Keratinocyte (primary cell): ENCODE data around the gene KLK1. TPM values are rescaled to one million over a fixed set of nuclear protein-coding genes. Genes with fewer than 3 reads are reported as not detected.

ENCODE experiments used
- DNase-seq: peaks from one replicate; pipeline ENCODE4 v3.0.0-alpha.2; 2011; ENCODE audit warnings: low read depth, missing footprints, low spot score
- FAIRE-seq: peaks from 2 replicates; lab custom pipeline; 2011; peaks lifted over from hg19 to GRCh38; lab: Jason Lieb, UNC
- H2AFZ ChIP-seq: 2 replicates; pipeline ENCODE4 v1.6.0; 2012; ENCODE audit warnings: low read length, control low read depth, inconsistent platforms; ENCODE audit not compliant: control insufficient read depth
- H3K27ac ChIP-seq: 2 replicates; pipeline ENCODE4 v1.5.1; 2011; ENCODE audit warnings: low read length; ENCODE audit not compliant: control insufficient read depth, insufficient read depth
- H3K27me3 ChIP-seq: 3 replicates; pipeline ENCODE4 v1.6.0; 2011; ENCODE audit warnings: low read length; ENCODE audit not compliant: control insufficient read depth, insufficient read depth; ENCODE audit errors: extremely low read depth
- H3K36me3 ChIP-seq, 2 experiments: 2 replicates in 1 of 2; 3 replicates in 1 of 2; pipeline ENCODE4 v1.5.1; 2011; ENCODE audit warnings: low read length in 2 of 2, mild to moderate bottlenecking in 1 of 2; ENCODE audit not compliant: control insufficient read depth in 2 of 2, insufficient read depth in 2 of 2; ENCODE audit errors: extremely low read depth in 1 of 2
- H3K4me1 ChIP-seq: 3 replicates; pipeline ENCODE4 v1.5.1; 2011; ENCODE audit warnings: low read length; ENCODE audit not compliant: control insufficient read depth, insufficient read depth; ENCODE audit errors: extremely low read depth
- H3K4me2 ChIP-seq: 3 replicates; pipeline ENCODE4 v1.6.0; 2011; ENCODE audit warnings: low read depth, low read length; ENCODE audit not compliant: control insufficient read depth, insufficient read depth; ENCODE audit errors: extremely low read depth
- H3K4me3 ChIP-seq, 3 experiments: fragments of 200-600 bp in 1 of 3; sonication (generic) in 1 of 3; 2 replicates in 2 of 3; 3 replicates in 1 of 3; pipeline ENCODE4 v1.5.1; 2011 to 2016; ENCODE audit warnings: low read length in 3 of 3, mild to moderate bottlenecking in 3 of 3, control low read depth in 2 of 3, inconsistent platforms in 1 of 3, low read depth in 1 of 3, mixed read lengths in 1 of 3, mixed run types in 1 of 3, moderate library complexity in 1 of 3; ENCODE audit not compliant: control insufficient read depth in 2 of 3, insufficient read depth in 2 of 3; ENCODE audit errors: extremely low read depth in 1 of 3
- H3K79me2 ChIP-seq: 2 replicates; pipeline ENCODE4 v1.6.0; 2012; ENCODE audit warnings: low read length; ENCODE audit not compliant: control insufficient read depth, insufficient read depth
- H3K9ac ChIP-seq: 3 replicates; pipeline ENCODE4 v1.6.0; 2011; ENCODE audit warnings: low read length; ENCODE audit not compliant: control insufficient read depth, insufficient read depth; ENCODE audit errors: extremely low read depth
- H3K9me1 ChIP-seq: 3 replicates; pipeline ENCODE4 v1.6.0; 2011; ENCODE audit warnings: low read length; ENCODE audit not compliant: control insufficient read depth, insufficient read depth; ENCODE audit errors: extremely low read depth
- H3K9me3 ChIP-seq: 2 replicates; pipeline ENCODE4 v1.5.1; 2012; ENCODE audit warnings: low read depth, low read length; ENCODE audit not compliant: control insufficient read depth
- H4K20me1 ChIP-seq: 3 replicates; pipeline ENCODE4 v1.6.0; 2011; ENCODE audit warnings: low read length; ENCODE audit not compliant: control insufficient read depth, insufficient read depth; ENCODE audit errors: extremely low read depth
- CTCF ChIP-seq, 3 experiments: IDR thresholded peaks in 1 of 3; conservative IDR thresholded peaks in 1 of 3; optimal IDR thresholded peaks in 1 of 3; 2 replicates in 2 of 3; 3 replicates in 1 of 3; pipeline versions ENCODE3 to v1.5.1; 2011; ENCODE audit warnings: low read length in 3 of 3, mild to moderate bottlenecking in 3 of 3, moderate library complexity in 2 of 3, control low read depth in 1 of 3, inconsistent platforms in 1 of 3; ENCODE audit not compliant: insufficient read depth in 2 of 3; ENCODE audit errors: extremely low read depth in 1 of 3
- EZH2 ChIP-seq: IDR thresholded peaks from one replicate; pipeline ENCODE4 v1.6.1; 2012; ENCODE audit warnings: inconsistent platforms, mild to moderate bottlenecking, low read length, moderate library complexity
- dilution Hi-C: fragments of 300-500 bp; cut with MboI; formaldehyde crosslinking; loops from one replicate; pipeline ENCODE4 v1.7.0; 2020; ENCODE audit warnings: low sequenced_read_pairs; ENCODE audit not compliant: extremely low pct_ligation_motif_present
- polyA plus RNA-seq, 5 experiments: library from polyadenylated mRNA; depleted of rRNA in 3 of 5; stranded (reverse) in 3 of 5; stranded (forward) in 1 of 5; unstranded in 1 of 5; fragments of >200 nt; gene quantifications; 1 replicate in 1 of 5; 2 replicates in 3 of 5; 3 replicates in 1 of 5; pipeline versions ENCODE4 v1.2.1 to v1.2.3, GENCODE V29; 2011 to 2012; ENCODE audit warnings: missing spikeins in 2 of 5, low read depth in 1 of 5, low replicate concordance in 1 of 5

KLK1 gene
- polyA plus RNA-seq, 1 donor (not counting 4 experiments of a cell fraction or from before 2014, with no cell fraction given) = 0.31 TPM

GRCh38 chr19:50801107-50801506, 22.5 kb downstream of the KLK1 start:
- H3K4me2 ChIP-seq = no peak overlapping the region
- FAIRE-seq (no peak), DNase-seq (no peak)
- no peaks in the 10 kb centered on the region for H3K27me3 ChIP-seq
- H3K79me2 ChIP-seq = peaks cover 57% of the 10 kb centered on the region
- no peaks in the 10 kb centered on the region for H3K9me1 ChIP-seq
- TF ChIP-seq CTCF (optimal IDR thresholded peaks at IDR 0.05 in 1 of 3, IDR thresholded peaks at IDR 0.05 in 1 of 3, conservative IDR thresholded peaks at IDR 0.05 in 1 of 3; ENCODE audit: extremely low read depth in 1 of 3, insufficient read depth in 2 of 3, low read length in 3 of 3) = no peak
- no peaks in the 10 kb centered on the region for H3K9me3 ChIP-seq
- no peak overlapping the region for H2AFZ ChIP-seq
- peaks cover 40% of the 10 kb centered on the region for H4K20me1 ChIP-seq
- H3K27ac ChIP-seq = no peak overlapping the region
- no peak overlapping the region for H3K4me3 ChIP-seq
- peaks cover 23 to 50% of the 10 kb centered on the region in 2 experiments for H3K36me3 ChIP-seq
- H3K4me1 ChIP-seq = peaks cover 19% of the 10 kb centered on the region
- dilution Hi-C loops = no loop called here
- no peak overlapping the region for H3K9ac ChIP-seq

- H3K9ac ChIP-seq = no peak overlapping the region
- no peak overlapping the region for H3K4me3 ChIP-seq
- H3K36me3 ChIP-seq = peaks cover 26 to 50% of the 10 kb centered on the region in 2 experiments
- TF ChIP-seq EZH2 (no peak), CTCF (optimal IDR thresholded peaks at IDR 0.05 in 1 of 3, IDR thresholded peaks at IDR 0.05 in 1 of 3, conservative IDR thresholded peaks at IDR 0.05 in 1 of 3; ENCODE audit: extremely low read depth in 1 of 3, insufficient read depth in 2 of 3, low read length in 3 of 3) (no peak)
- DNase-seq (no peak), FAIRE-seq (no peak)
- no peaks in the 10 kb centered on the region for H3K9me1 ChIP-seq
- no peak overlapping the region for H3K27ac ChIP-seq
- H4K20me1 ChIP-seq = peaks cover 47% of the 10 kb centered on the region
- dilution Hi-C loops = no loop called here
- peaks cover 57% of the 10 kb centered on the region for H3K79me2 ChIP-seq
- no peak overlapping the region for H3K4me2 ChIP-seq
- no peak overlapping the region for H2AFZ ChIP-seq
- H3K27me3 ChIP-seq = no peaks in the 10 kb centered on the region
- H3K9me3 ChIP-seq = no peaks in the 10 kb centered on the region
- peaks cover 19% of the 10 kb centered on the region for H3K4me1 ChIP-seq
Measured at GRCh38 chr19:50799547-50799851, 24.1 kb downstream of the KLK1 start.
